HEK293T (cell line): ENCODE results near the gene KRTAP5-9.

Source experiments
- ARNT ChIP-seq: fragments of 450-650 bp; IDR thresholded peaks from 2 replicates; pipeline ENCODE4 v1.6.1; 2017; ENCODE audit warnings: mild to moderate bottlenecking
- BHLHE40 ChIP-seq: fragments of 450-650 bp; IDR thresholded peaks from 2 replicates; pipeline ENCODE4 v1.6.1; 2016; ENCODE audit warnings: mild to moderate bottlenecking, moderate library complexity, borderline replicate concordance
- ELF4 ChIP-seq: fragments of 450-650 bp; IDR thresholded peaks from 2 replicates; pipeline ENCODE4 v1.6.1; 2017; ENCODE audit warnings: antibody characterized with exemption
- FOXK2 ChIP-seq: fragments of 450-650 bp; IDR thresholded peaks from 2 replicates; pipeline ENCODE4 v1.6.1; 2016; ENCODE audit warnings: mild to moderate bottlenecking
- NFRKB ChIP-seq: fragments of 450-650 bp; IDR thresholded peaks from 2 replicates; pipeline ENCODE4 v1.6.1; 2016; ENCODE audit warnings: mild to moderate bottlenecking, moderate library complexity
- SP1 ChIP-seq: fragments of 450-650 bp; IDR thresholded peaks from 2 replicates; pipeline ENCODE4 v1.6.1; 2017
- SUZ12 ChIP-seq: fragments of 450-650 bp; IDR thresholded peaks from 2 replicates; pipeline ENCODE4 v1.6.1; 2016; ENCODE audit warnings: mild to moderate bottlenecking
- TARDBP ChIP-seq: fragments of 450-650 bp; IDR thresholded peaks from 2 replicates; pipeline ENCODE4 v1.6.1; 2016

DNA sequence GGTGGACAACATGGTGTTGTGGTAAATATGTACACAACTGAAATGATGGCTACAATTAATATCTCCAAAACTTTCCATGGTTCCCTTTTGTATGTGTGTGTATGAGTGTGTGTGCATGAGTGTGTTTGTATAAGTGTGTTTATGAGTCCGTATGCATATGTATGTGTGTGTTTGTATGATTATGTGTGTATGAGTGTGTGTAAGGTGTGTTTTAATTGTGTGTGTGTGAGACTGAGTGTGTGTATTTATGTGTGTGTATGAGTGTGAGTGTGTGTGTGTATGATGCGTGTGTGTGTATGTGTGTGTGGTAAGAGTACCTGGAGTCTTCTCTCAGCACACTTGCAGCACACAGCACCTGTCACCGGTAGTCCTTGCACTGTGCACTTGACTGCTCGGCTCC is 7.8 kb downstream of the KRTAP5-9 start:
- no peak for TF ChIP-seq BHLHE40
- TF ChIP-seq ARNT = no peak
- TF ChIP-seq SP1 = no peak
- TF ChIP-seq FOXK2 = no peak
- no peak for TF ChIP-seq ELF4
- TF ChIP-seq SUZ12 = no peak
- no peak for TF ChIP-seq TARDBP
- TF ChIP-seq NFRKB = no peak
